ENCODE results near the gene KIF16B.

- TF ChIP-seq CTCF (IDR thresholded peaks at IDR 0.05; ENCODE audit: insufficient read depth, low read depth, low read length) (no peak), EZH2 (IDR thresholded peaks at IDR 0.05; ENCODE audit: insufficient read depth, low read length) (no peak)
These were observed 145.1 kb downstream of the KIF16B start for GRCh38 chr20:16428112-16428511.

Data from astrocyte (in vitro differentiated cells and primary cell).